NCI-H526 treated with DMSO at 0.1 percent for 48 hours (cell line): ENCODE data around the gene SLC5A4.
"Not testable (repeated sequence)": the region's sequence is repeated elsewhere in the genome, so short reads cannot be mapped to it uniquely, and the experiment has no call there.

Experiments used
- DNase-seq: peaks from one replicate; lab custom pipeline; 2025; lab: John Stamatoyannopoulos, UW

The SLC5A4 gene

GRCh38 chr22:32199961-32200360, 55.2 kb downstream of the SLC5A4 start:
- DNase-seq = no peak

- no peak for DNase-seq
Measured at GRCh38 chr22:32199341-32199740, 55.8 kb downstream of the SLC5A4 start.

- DNase-seq = not testable (repeated sequence)
Measured at GRCh38 chr22:32197553-32198226, 57.5 kb downstream of the SLC5A4 start.

GRCh38 chr22:32195900-32196299, 59.2 kb downstream of the SLC5A4 start:
- DNase-seq = not testable (repeated sequence)

GRCh38 chr22:32193346-32193745, 61.8 kb downstream of the SLC5A4 start:
- not testable (repeated sequence) for DNase-seq

- DNase-seq = not testable (repeated sequence)
Measured at GRCh38 chr22:32191021-32191420, 64.1 kb downstream of the SLC5A4 start.

- DNase-seq = no peak
Measured at GRCh38 chr22:32185821-32186220, 69.3 kb downstream of the SLC5A4 start.

GRCh38 chr22:32183625-32184024, 71.5 kb downstream of the SLC5A4 start:
- DNase-seq = no peak

GRCh38 chr22:32181043-32181442, 74.1 kb downstream of the SLC5A4 start:
- DNase-seq = no peak

GRCh38 chr22:32177221-32177765, 77.9 kb downstream of the SLC5A4 start:
- no peak for DNase-seq

GRCh38 chr22:32175683-32176644, 79.2 kb downstream of the SLC5A4 start:
- no peak for DNase-seq

GRCh38 chr22:32175115-32175514, 80.0 kb downstream of the SLC5A4 start:
- no peak for DNase-seq
